Measurements from ENCODE around the gene SYNPO2L.
"Not testable (repeated sequence)": the region's sequence is repeated elsewhere in the genome, so short reads cannot be mapped to it uniquely, and the experiment has no call there.

SYNPO2L gene

GRCh38 chr10:73655990-73656298 is at the start of gene SYNPO2L:
TSS of gene SYNPO2L (minus strand) at chr10:73656029. CDS start at chr10:73655922, 107 bp downstream.
- in situ Hi-C loops (cut with HindIII; ENCODE audit: low sequenced_read_pairs), result no loop called here

GRCh38 chr10:73703924-73704323 is 48.1 kb upstream of the SYNPO2L start:
- in situ Hi-C loops (cut with HindIII; ENCODE audit: low sequenced_read_pairs), result not testable (repeated sequence)

GRCh38 chr10:73698819-73699218 is 43.0 kb upstream of the SYNPO2L start:
- in situ Hi-C loops (cut with HindIII; ENCODE audit: low sequenced_read_pairs), result not testable (repeated sequence)

- in situ Hi-C loops (cut with HindIII; ENCODE audit: low sequenced_read_pairs), result not testable (repeated sequence)
These were observed 41.9 kb upstream of the SYNPO2L start, which contains the start of gene AGAP5 for GRCh38 chr10:73697675-73698159. TSS of gene AGAP5 (minus strand) at chr10:73698109. CDS start at chr10:73697755, 354 bp downstream.

- in situ Hi-C loops (cut with HindIII; ENCODE audit: low sequenced_read_pairs), result not testable (repeated sequence)
These were observed 39.5 kb upstream of the SYNPO2L start for GRCh38 chr10:73695302-73695701.

GRCh38 chr10:73690755-73691154 is 34.9 kb upstream of the SYNPO2L start:
- in situ Hi-C loops (cut with HindIII; ENCODE audit: low sequenced_read_pairs), result not testable (repeated sequence)

- in situ Hi-C loops (cut with HindIII; ENCODE audit: low sequenced_read_pairs), result not testable (repeated sequence)
These were observed 33.8 kb upstream of the SYNPO2L start for GRCh38 chr10:73689596-73689995.

- in situ Hi-C loops (cut with HindIII; ENCODE audit: low sequenced_read_pairs), result not testable (repeated sequence)
These were observed 31.8 kb upstream of the SYNPO2L start for GRCh38 chr10:73687641-73688040.

GRCh38 chr10:73674546-73674945 is 18.7 kb upstream of the SYNPO2L start:
- in situ Hi-C loops (cut with HindIII; ENCODE audit: low sequenced_read_pairs), result not testable (repeated sequence)

- in situ Hi-C loops (cut with HindIII; ENCODE audit: low sequenced_read_pairs), result not testable (repeated sequence)
These were observed 12.5 kb upstream of the SYNPO2L start for GRCh38 chr10:73668378-73668777.

- in situ Hi-C loops (cut with HindIII; ENCODE audit: low sequenced_read_pairs), result not testable (repeated sequence)
These were observed 10.5 kb upstream of the SYNPO2L start for GRCh38 chr10:73666153-73666809.

GRCh38 chr10:73665581-73665980 is 9.8 kb upstream of the SYNPO2L start:
- in situ Hi-C loops (cut with HindIII; ENCODE audit: low sequenced_read_pairs), result not testable (repeated sequence)

GRCh38 chr10:73664156-73665040 is 8.6 kb upstream of the SYNPO2L start:
- in situ Hi-C loops (cut with HindIII; ENCODE audit: low sequenced_read_pairs), result not testable (repeated sequence)

- in situ Hi-C loops (cut with HindIII; ENCODE audit: low sequenced_read_pairs), result not testable (repeated sequence)
These were observed 7.8 kb upstream of the SYNPO2L start for GRCh38 chr10:73663621-73664020.

- in situ Hi-C loops (cut with HindIII; ENCODE audit: low sequenced_read_pairs), result not testable (repeated sequence)
These were observed 6.9 kb upstream of the SYNPO2L start for GRCh38 chr10:73662705-73663104.

GRCh38 chr10:73655257-73655989 is 406 bp downstream of the SYNPO2L start:
- in situ Hi-C loops (cut with HindIII; ENCODE audit: low sequenced_read_pairs), result no loop called here

- in situ Hi-C loops (cut with HindIII; ENCODE audit: low sequenced_read_pairs), result no loop called here
These were observed 2.1 kb downstream of the SYNPO2L start for GRCh38 chr10:73653701-73654100.

- in situ Hi-C loops (cut with HindIII; ENCODE audit: low sequenced_read_pairs), result no loop called here
These were observed 2.6 kb downstream of the SYNPO2L start for GRCh38 chr10:73653195-73653594.

GRCh38 chr10:73650537-73651331 is 5.1 kb downstream of the SYNPO2L start:
- in situ Hi-C loops (cut with HindIII; ENCODE audit: low sequenced_read_pairs), result no loop called here

GRCh38 chr10:73649876-73650536 is 5.8 kb downstream of the SYNPO2L start:
- in situ Hi-C loops (cut with HindIII; ENCODE audit: low sequenced_read_pairs), result no loop called here
